ENCODE measurements around the gene PTPRN2.

The PTPRN2 gene

DNA sequence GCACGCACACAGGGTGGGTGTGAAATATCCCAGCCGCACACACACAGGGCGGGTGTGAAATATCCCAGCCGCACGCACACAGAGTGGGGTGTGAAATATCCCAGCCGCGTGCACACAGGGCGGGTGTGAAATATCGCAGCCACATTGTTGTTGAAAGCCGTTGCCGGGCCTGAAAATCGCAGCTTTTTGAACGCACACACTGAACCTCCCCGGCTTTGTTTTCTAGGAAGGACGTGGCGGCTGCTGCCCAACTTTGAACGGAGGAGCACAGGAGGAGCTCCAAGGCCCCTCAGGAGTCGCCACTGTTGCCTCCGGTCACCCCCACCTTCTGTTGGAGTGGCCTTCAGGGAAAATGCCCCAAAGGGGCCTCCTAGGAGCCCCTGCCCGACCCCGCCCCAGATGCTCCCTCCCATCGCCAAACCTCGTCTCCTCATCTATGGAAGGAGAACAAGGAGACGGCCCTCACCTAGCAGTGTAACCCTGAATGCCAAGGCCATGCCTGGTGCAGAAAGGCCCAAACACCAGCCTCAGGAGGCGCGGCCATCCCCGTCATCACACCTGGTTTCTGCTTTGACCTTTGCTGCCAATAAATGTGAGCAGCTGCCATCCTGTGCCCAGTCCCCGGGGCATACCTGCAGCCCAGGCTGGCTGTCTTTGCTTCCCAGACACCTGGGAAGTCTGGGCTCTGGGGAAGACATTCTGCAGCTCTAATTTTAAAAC, 318.6 kb downstream of the PTPRN2 start:
- no peak for DNase-seq (ENCODE audit: low spot score)
- no peak overlapping the region for H3K27ac ChIP-seq
- TF ChIP-seq, protein P1, sequence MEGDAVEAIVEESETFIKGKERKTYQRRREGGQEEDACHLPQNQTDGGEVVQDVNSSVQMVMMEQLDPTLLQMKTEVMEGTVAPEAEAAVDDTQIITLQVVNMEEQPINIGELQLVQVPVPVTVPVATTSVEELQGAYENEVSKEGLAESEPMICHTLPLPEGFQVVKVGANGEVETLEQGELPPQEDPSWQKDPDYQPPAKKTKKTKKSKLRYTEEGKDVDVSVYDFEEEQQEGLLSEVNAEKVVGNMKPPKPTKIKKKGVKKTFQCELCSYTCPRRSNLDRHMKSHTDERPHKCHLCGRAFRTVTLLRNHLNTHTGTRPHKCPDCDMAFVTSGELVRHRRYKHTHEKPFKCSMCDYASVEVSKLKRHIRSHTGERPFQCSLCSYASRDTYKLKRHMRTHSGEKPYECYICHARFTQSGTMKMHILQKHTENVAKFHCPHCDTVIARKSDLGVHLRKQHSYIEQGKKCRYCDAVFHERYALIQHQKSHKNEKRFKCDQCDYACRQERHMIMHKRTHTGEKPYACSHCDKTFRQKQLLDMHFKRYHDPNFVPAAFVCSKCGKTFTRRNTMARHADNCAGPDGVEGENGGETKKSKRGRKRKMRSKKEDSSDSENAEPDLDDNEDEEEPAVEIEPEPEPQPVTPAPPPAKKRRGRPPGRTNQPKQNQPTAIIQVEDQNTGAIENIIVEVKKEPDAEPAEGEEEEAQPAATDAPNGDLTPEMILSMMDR (IDR thresholded peaks at IDR 0.05), result no peak
- H3K4me3 ChIP-seq, result no peak overlapping the region

- Histone ChIP-seq H3K27ac (no peak overlapping the region), H3K4me3 (no peak overlapping the region)
- DNase-seq (ENCODE audit: low spot score), result no peak
- TF ChIP-seq, protein P1 (IDR thresholded peaks at IDR 0.05), result no peak
Observed at GRCh38 chr7:158267742-158268435, 319.7 kb downstream of the PTPRN2 start.

- TF ChIP-seq, protein P1 (IDR thresholded peaks at IDR 0.05), result no peak
- no peak overlapping the region for H3K4me3 ChIP-seq
- no peak for DNase-seq (ENCODE audit: low spot score)
- H3K27ac ChIP-seq, result no peak overlapping the region
Observed at GRCh38 chr7:158266817-158267741, 320.5 kb downstream of the PTPRN2 start.

DNA sequence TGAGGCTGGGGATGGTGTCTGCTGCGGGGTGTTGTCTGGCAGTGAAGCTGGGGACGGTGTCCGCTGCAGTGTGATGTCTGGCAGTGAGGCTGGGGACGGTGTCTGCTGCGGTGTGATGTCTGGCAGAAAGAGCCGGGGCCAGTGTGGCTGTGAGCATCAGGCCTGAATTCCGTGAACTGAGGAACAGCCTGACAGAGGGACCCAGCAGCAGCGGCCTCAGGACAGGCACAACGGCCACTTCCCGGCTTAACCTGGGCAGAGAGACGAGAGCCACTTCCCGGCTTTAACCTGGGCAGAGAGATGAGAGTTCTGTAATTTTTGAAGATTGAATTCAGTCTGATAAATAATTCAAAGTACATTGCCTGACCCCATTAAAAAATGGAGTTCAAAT, 321.2 kb downstream of the PTPRN2 start:
- Histone ChIP-seq H3K4me3 (no peak overlapping the region), H3K27ac (no peak overlapping the region)
- no peak for DNase-seq (ENCODE audit: low spot score)
- TF ChIP-seq, protein P1 (IDR thresholded peaks at IDR 0.05), result no peak

GRCh38 chr7:158265743-158266080, 321.9 kb downstream of the PTPRN2 start:
- Histone ChIP-seq H3K27ac (no peak overlapping the region), H3K4me3 (no peak overlapping the region)
- no peak for DNase-seq (ENCODE audit: low spot score)
- TF ChIP-seq, protein P1 (IDR thresholded peaks at IDR 0.05), result no peak

DNA sequence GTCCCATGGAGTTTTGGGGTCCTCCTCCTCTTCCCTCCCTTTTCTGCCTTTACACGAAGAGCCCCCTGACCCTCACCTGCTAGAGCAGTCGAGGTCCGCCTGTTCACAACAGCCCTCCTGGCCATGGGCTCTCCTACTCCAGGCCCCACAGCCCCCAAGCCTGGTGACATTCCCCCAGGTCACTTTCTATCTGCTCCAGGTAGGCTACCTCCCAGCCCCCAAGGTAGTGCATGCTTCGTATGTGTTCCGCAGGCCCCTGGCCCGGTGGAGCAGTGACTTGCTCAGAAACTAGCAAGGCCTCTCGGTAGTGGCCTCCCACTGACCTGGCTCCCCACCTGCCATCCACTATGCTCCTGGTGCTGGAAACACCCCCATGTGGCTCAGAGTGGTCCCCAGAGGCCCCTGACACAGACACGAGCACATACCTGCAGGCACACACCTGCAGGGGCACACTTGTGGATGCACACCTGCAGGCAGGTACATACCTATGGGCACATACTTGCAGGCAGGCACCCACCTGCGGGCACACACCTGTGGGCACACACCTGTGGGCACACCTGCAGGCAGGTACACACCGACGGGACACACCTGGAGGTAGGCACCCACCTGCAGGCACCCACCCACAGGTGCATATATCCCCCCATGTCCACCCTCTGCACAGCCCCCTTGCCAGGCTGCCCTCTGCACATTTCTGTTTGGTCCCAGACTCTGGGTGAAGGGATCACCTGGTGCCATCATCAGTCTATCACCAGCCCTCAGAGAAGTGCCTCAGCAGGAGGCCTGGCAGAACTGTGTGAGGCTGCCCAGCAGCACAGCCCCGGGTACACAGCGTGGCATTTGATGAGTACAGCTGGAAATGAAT, 322.5 kb downstream of the PTPRN2 start:
- Histone ChIP-seq H3K4me3 (no peak overlapping the region), H3K27ac (no peak overlapping the region)
- TF ChIP-seq, protein P1 (IDR thresholded peaks at IDR 0.05), result no peak
- DNase-seq (ENCODE audit: low spot score), result no peak
